SKM-1 (cell line): ENCODE measurements around the gene CD44.

Experiments used
- DNase-seq: peaks from one replicate; lab custom pipeline; 2025; ENCODE audit not compliant: unreplicated experiment; lab: John Stamatoyannopoulos, UW

The CD44 gene

DNA sequence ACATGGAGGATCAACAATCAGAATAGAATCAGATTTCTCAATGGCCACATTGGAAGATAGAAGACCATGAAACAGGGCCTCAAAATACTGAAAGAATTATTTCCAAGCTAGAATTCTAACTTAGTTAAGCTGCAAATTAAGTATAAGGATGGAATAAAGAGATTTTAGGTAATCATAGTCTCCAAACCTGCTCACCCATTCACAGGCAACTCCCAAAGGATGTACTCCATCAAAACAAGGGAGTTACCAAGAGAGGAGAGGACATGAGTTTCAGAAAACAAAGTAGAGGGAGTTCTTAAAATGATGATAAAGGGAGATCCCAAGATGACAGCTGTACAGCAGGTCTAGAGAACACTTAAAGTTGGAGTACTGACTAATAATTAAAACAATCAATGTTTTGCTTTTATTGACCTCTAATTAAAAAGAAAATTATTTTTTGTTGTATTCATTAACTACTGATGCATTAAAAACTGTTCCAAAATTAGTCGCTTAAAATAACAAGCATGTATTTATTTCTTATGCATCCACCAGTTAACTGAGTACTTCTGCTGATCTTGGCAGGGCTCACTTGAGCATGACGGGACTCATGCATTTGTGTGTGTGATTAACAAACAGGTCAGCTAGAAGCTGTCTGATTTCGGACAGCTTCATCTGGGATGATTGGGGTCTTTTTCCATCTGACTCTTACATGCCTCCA is 95.6 kb downstream of the CD44 start:
- no peak for DNase-seq

DNA sequence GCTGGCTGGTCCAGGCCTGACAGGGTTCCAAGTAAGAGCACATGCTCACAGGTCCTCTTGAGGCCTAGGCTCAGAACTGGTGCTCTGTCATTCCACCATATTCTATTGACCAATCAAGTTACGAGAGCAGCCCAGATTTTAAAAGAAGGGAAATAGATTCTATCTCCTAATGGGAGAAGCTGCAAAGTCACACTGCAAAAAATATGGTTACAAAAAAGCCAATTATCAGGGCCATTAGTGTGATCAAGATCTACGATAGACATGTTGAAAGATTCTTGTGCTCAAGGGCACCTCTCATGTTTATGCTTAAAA is 96.1 kb downstream of the CD44 start:
- no peak for DNase-seq

GRCh38 chr11:35235498-35235897 is 96.5 kb downstream of the CD44 start:
- no peak for DNase-seq

GRCh38 chr11:35235936-35236666 is 97.1 kb downstream of the CD44 start:
- DNase-seq: no peak

GRCh38 chr11:35236667-35237003 is 97.7 kb downstream of the CD44 start:
- no peak for DNase-seq

DNA sequence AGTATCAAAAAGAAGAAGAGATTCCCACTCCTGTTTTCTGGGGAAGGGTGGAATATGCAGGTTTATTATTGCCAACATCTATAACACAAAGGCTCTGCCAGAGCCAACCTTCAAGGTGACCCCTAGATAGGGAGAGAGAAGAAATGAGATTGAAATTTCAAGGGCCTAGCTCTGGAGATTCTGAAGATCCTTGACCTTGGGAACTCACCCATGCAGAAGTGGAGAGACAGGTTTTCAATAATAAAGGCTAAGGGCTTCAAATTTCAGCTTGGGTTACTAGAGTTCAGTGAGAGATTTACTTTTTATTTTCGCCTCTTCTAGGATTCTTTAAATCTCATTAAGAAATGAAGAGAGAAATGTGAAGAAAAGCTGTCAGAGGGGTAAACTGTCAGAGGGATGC is 98.4 kb downstream of the CD44 start:
- no peak for DNase-seq

GRCh38 chr11:35237860-35238715 is 99.1 kb downstream of the CD44 start:
- peak; percentile 23 for DNase-seq

- no peak for DNase-seq
These were observed 99.9 kb downstream of the CD44 start for GRCh38 chr11:35238882-35239281.

DNA sequence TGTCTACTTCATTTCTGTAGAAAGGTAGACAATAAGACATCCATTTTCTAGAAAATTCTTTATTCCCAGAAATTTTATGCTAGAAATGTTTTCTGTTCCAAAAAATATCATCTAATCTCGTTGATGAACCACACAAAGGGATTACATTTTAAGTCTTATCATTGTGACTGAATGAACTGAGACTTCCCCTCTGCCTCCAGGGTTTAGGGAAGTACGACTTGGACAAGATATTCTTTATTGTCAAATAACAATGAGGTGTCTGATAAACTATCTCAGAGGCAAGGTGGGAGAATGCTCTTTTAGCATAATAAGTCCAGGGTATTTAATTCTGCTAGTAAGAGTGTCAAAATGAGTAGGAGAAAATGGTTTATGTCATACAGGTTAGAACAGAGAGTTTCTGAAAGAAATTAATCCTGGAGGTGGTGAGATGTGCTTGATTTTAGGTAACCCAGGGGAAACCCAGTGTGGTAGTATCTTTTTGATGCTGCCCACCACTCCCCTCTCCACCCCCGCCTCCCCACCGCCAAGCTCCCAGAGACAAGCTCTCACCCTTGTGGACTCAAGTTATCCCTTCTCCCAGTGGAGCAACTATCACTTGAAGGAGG is 100.6 kb downstream of the CD44 start:
- DNase-seq: no peak

DNA sequence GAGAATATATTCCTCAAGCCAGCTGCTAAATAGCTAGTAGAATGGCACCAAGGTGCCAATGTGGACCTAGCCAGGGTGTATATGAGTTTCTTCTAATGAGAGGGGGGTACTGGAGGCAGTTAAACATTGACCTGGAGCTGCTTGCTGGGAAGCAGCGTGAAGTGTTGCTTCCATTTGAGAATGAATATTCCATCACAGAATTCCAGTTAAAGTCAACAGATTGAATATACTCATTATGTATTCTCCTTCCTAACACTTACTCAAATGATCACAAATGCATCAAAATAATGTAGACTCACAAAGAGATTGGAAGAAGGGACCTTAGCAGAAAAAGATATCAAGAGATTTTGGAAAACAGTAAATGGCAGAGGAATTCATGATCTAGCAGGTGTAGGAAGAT is 102.1 kb downstream of the CD44 start:
- no peak for DNase-seq

DNA sequence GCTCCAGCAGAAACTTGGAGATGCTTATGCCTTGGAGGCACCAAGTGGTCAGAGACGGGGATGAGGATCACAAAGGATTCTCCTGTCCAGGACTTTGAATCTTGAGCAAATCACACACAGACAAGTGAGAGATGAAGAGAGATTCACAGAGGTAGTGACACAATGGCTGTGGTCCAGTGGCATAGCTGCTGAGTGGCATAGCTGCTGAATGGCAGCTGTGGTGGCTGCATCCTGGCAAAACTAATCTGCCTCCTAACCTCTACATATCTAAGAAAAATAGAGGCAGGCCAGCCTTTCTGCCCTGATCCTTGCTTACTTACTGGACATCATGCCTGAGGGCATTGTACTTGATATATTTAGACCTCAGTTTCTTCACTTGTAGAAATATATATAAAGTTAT is 102.6 kb downstream of the CD44 start:
- no peak for DNase-seq

DNA sequence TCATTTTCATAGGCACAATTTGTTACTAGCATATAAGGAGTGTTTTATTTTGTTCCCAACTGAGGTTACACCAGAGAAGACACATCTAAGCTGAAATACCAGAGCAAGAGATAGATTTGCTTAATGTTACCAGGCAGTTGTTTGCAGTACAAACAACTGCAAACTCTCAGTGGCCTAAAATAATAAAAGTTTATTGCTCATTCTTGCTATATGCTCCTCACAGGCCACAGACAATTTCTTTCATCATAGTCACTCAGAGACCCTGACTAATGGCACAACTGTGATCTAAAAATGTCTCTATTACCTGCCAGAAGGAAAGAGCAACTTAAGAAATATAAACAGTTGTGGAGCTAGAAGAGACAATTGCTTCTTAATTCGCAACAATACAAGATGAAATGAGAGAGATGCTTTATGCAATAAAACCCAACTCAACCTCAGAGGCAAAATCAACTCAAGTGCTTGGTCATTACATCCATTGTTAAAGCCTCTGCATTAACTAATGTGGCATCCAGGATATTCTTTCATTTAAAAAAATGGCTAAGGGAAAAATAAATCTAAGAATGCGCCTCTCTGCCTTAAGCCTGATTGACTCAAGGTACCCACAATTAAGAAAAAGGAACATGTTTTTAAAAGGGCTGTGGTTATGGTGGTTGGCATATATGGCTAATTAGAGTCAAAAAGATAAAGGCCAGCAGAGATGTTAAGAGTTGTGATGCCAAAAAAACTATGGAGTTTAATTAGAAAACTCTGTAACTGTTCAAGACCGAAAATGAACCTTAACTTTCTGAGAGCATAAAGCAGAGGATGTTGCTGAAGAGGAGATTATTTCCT is 103.7 kb downstream of the CD44 start:
- no peak for DNase-seq

DNA sequence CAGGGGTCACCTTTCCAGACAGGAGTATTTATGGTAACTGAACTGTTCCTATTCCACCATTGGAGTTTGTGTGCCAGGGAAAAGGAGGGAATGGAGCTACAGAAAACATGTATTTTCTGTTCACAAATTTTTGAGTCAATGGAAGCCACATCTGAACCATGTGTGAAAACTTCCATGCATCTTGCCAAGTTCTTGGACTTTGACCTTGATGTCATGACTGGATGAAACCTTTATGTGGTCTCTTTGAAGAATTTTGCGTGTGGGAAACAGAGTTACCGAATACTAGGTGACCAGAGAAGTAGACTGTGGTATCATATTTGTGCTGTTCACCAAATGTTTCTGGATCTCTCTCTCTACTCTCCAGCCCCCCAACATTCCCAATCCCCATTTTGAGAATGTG is 104.8 kb downstream of the CD44 start:
- DNase-seq: no peak

GRCh38 chr11:35245056-35245455 is 106.1 kb downstream of the CD44 start:
- no peak for DNase-seq

- no peak for DNase-seq
These were observed 106.8 kb downstream of the CD44 start for GRCh38 chr11:35245786-35246185.

GRCh38 chr11:35246745-35247144 is 107.8 kb downstream of the CD44 start:
- no peak for DNase-seq

DNA sequence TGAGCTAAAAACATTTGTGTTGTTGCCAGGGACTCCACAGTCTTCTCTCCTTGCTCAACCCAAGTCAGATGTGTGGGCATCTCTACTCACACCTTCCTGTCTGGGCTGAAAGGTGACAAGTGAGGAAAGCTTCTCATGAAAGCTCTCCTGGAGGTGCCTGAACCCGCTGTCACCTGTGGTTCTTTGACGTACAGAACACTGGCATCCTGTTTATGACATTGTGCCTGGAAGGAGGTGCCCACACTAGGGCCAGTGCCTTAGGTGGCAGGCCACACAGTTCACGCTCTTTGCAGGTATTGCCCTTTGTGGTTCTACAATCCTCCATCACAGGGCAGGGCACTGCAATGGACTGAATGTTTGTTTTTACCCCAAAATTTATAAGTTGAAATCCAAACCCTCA is 108.5 kb downstream of the CD44 start:
- DNase-seq: no peak

GRCh38 chr11:35247863-35248262 is 108.9 kb downstream of the CD44 start:
- DNase-seq: no peak

DNA sequence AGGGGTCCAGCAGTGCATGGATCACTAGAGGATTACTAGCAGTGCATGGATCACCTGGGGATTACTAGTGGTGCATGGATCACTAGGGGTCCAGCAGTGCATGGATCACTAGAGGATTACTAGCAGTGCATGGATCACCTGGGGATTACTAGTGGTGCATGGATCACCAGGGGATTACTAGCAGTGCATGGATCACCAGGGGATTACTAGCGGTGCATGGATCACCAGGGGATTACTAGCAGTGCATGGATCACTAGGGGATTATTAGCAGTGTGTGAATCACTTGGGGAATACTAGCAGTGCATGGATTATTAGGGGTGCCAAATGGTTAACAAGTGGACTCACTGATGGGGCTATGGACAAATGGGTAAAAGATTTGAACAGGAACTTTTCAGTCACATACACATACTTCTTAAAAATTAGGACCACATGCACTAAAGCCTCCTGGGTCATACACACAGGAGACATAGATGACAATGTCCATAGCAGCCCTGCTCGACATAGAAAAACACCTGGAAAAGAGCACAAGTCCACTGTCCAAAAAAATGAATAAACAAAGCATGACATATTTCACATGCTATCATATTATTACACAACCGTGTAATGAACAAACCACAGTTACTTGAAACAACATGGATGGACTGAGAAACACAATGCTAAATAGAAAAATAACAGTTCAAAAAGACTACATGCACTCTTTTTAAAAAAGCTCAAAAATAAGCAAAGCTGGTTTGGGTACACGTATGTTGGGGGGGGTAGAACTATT is 109.8 kb downstream of the CD44 start:
- DNase-seq: no peak

DNA sequence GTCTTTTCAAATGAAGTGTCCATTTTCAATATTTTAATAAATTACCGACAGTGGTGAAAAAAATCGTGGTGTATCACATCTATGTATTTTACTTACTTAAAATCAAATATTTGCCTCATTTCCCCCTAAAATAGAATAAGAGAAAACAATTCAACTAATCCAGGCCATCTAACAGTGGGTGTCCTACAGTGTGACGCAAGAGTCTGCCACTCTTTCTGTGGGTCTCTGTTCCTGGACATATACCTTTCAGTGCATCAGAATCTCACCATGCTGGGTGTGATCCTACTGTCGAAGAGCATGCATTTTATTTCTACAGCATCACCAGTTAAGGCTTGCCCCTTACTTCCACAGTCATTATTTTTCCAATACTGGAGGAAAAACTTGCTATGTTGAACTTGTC is 111.2 kb downstream of the CD44 start:
- DNase-seq: no peak
